ENCODE results near the gene ZNF804A.

The ZNF804A gene

DNA sequence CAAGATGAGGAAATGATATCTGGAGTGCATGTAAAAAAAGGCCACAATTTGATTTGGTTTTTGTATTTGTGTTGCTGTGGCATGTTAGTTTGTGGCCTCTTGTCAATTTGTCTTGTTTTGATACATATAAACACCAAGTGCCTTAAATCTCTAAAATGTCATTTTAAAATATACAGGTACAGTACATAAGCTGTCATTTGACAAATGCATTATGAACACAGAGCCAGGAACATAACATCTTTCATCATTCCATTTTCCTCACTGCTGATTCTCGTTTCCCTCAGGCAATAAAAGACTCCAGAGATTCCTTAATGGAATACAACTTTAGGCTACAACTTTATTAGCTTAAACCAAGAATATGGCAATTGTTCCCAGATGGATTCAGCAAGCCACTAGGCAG is 217.5 kb downstream of the ZNF804A start:
- FAIRE-seq = no peak
- DNase-seq (ENCODE audit: insufficient read length, low spot score) = no peak
- TF ChIP-seq POLR2A (IDR thresholded peaks at IDR 0.05; ENCODE audit: low read depth, low read length) = no peak
- TF ChIP-seq TAF1 (IDR thresholded peaks at IDR 0.05; ENCODE audit: low read depth, low read length) = no peak
- no peak for TF ChIP-seq PAX5 (IDR thresholded peaks at IDR 0.05; ENCODE audit: insufficient read depth, low read length, severe bottlenecking)
- TF ChIP-seq POLR2AphosphoS5 (IDR thresholded peaks at IDR 0.05; ENCODE audit: low read depth, low read length) = no peak
- TF ChIP-seq POU2F2 (IDR thresholded peaks at IDR 0.05; ENCODE audit: low read depth, low read length) = no peak
- no peak for TF ChIP-seq SPI1 (IDR thresholded peaks at IDR 0.05; ENCODE audit: low read depth, low read length)

GRCh38 chr2:184824597-184824996 is 226.3 kb downstream of the ZNF804A start:
- DNase-seq (ENCODE audit: insufficient read length, low spot score) = no peak
- FAIRE-seq = no peak
- TF ChIP-seq TAF1 (IDR thresholded peaks at IDR 0.05; ENCODE audit: low read depth, low read length) (no peak), POLR2A (IDR thresholded peaks at IDR 0.05; ENCODE audit: low read depth, low read length) (no peak), PAX5 (IDR thresholded peaks at IDR 0.05; ENCODE audit: insufficient read depth, low read length, severe bottlenecking) (no peak), POU2F2 (IDR thresholded peaks at IDR 0.05; ENCODE audit: low read depth, low read length) (no peak), POLR2AphosphoS5 (IDR thresholded peaks at IDR 0.05; ENCODE audit: low read depth, low read length) (no peak), SPI1 (IDR thresholded peaks at IDR 0.05; ENCODE audit: low read depth, low read length) (no peak)

DNA sequence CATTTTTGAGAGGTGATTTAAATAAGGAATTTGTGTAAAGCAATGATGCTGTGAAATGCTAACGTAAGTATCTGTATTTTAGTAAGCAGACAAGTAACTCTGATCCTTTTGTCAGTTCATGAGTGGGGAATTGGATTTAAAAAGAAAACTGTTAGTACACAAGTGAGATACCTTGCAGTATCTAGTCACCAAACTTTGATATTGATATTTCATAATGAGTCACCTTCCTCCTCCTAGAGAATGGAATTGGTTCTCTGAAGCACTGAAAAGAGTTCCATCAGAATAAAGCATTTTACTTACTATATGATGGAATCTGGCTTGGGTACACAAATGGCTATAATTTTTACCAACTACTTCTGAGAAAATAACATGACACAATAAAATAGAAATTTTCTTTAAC is 232.2 kb downstream of the ZNF804A start:
- FAIRE-seq = no peak
- no peak for DNase-seq (ENCODE audit: insufficient read length, low spot score)
- TF ChIP-seq POU2F2 (IDR thresholded peaks at IDR 0.05; ENCODE audit: low read depth, low read length) = no peak

DNA sequence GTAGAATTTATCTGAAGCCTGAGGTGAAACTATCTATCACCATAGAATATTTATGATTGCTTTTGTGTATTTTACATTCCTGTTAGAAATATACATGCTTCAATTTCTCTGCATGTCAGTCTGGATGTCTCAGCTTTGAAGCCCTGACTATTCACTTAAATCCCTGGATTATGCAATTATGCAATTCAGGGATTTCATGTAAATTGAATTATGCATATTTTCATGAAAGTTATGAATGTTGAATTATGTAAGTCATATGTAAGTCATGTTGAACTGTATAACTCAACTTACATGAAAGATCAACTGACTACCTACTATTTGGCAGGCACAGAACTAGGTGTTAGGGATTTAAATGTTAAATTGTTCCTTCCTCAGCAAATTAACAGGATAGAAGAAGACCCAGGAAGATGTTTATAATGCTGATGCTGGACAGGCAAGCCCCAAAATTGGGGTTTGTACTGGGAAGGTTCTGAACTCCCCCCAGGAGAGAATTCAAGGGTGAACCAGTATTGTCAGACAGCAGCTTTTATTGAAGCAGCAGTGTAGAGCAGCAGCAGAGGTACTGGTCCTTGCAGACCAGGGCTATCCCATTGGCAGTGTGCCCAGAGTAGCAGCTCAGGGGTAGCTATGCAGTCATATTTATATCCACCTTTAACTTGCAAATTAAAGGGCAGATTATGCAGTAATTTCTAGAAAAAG is 236.5 kb downstream of the ZNF804A start:
- TF ChIP-seq POU2F2 (IDR thresholded peaks at IDR 0.05; ENCODE audit: low read depth, low read length) (no peak), SPI1 (IDR thresholded peaks at IDR 0.05; ENCODE audit: low read depth, low read length) (no peak), POLR2AphosphoS5 (IDR thresholded peaks at IDR 0.05; ENCODE audit: low read depth, low read length) (no peak), TAF1 (IDR thresholded peaks at IDR 0.05; ENCODE audit: low read depth, low read length) (no peak), POLR2A (IDR thresholded peaks at IDR 0.05; ENCODE audit: low read depth, low read length) (no peak)
- FAIRE-seq (no peak), DNase-seq (ENCODE audit: insufficient read length, low spot score) (no peak)

- FAIRE-seq (no peak), DNase-seq (ENCODE audit: insufficient read length, low spot score) (no peak)
- TF ChIP-seq POLR2AphosphoS5 (IDR thresholded peaks at IDR 0.05; ENCODE audit: low read depth, low read length) = no peak
- TF ChIP-seq POU2F2 (IDR thresholded peaks at IDR 0.05; ENCODE audit: low read depth, low read length) = no peak
These were observed 237.0 kb downstream of the ZNF804A start for GRCh38 chr2:184835398-184835715.

GRCh38 chr2:184847331-184847730 is 249.0 kb downstream of the ZNF804A start:
- TF ChIP-seq POU2F2 (IDR thresholded peaks at IDR 0.05; ENCODE audit: low read depth, low read length) (no peak), POLR2A (IDR thresholded peaks at IDR 0.05; ENCODE audit: low read depth, low read length) (no peak), TAF1 (IDR thresholded peaks at IDR 0.05; ENCODE audit: low read depth, low read length) (no peak), SPI1 (IDR thresholded peaks at IDR 0.05; ENCODE audit: low read depth, low read length) (no peak), PAX5 (IDR thresholded peaks at IDR 0.05; ENCODE audit: insufficient read depth, low read length, severe bottlenecking) (no peak), POLR2AphosphoS5 (IDR thresholded peaks at IDR 0.05; ENCODE audit: low read depth, low read length) (no peak)
- no peak for DNase-seq (ENCODE audit: insufficient read length, low spot score)
- no peak for FAIRE-seq

GRCh38 chr2:184849516-184849915 is 251.2 kb downstream of the ZNF804A start:
- no peak for FAIRE-seq

DNA sequence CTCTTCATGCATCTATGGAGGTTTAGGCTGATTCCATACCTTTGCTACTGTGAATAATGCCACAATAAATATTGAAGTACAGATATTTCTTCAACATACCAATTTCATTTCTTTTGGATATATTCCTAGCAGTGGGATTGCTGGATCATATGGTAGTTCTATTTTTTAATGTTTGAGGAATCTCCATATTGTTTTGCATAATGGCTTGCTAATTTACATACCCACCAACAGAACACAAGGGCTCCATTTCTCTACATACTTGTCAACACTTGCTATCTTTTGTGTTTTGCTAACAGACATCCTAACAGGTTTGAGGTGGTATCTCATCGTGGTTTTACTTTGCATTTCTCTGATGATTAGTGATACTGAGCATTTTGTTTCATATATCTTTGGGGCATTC is 253.2 kb downstream of the ZNF804A start:
- DNase-seq (ENCODE audit: insufficient read length, low spot score) = no peak
- no peak for FAIRE-seq
- TF ChIP-seq POLR2A (IDR thresholded peaks at IDR 0.05; ENCODE audit: low read depth, low read length) (no peak), POU2F2 (IDR thresholded peaks at IDR 0.05; ENCODE audit: low read depth, low read length) (no peak), SPI1 (IDR thresholded peaks at IDR 0.05; ENCODE audit: low read depth, low read length) (no peak), POLR2AphosphoS5 (IDR thresholded peaks at IDR 0.05; ENCODE audit: low read depth, low read length) (no peak)

More at GRCh38 chr2:184849516-184849915, 251.2 kb downstream of the ZNF804A start:
- no peak for DNase-seq (ENCODE audit: insufficient read length, low spot score)
- TF ChIP-seq POLR2AphosphoS5 (IDR thresholded peaks at IDR 0.05; ENCODE audit: low read depth, low read length) (no peak), SPI1 (IDR thresholded peaks at IDR 0.05; ENCODE audit: low read depth, low read length) (no peak), TAF1 (IDR thresholded peaks at IDR 0.05; ENCODE audit: low read depth, low read length) (no peak), PAX5 (IDR thresholded peaks at IDR 0.05; ENCODE audit: insufficient read depth, low read length, severe bottlenecking) (no peak), POLR2A (IDR thresholded peaks at IDR 0.05; ENCODE audit: low read depth, low read length) (no peak), POU2F2 (IDR thresholded peaks at IDR 0.05; ENCODE audit: low read depth, low read length) (no peak)

- TF ChIP-seq POLR2A (IDR thresholded peaks at IDR 0.05; ENCODE audit: low read depth, low read length) (no peak), PAX5 (IDR thresholded peaks at IDR 0.05; ENCODE audit: insufficient read depth, low read length, severe bottlenecking) (no peak), SPI1 (IDR thresholded peaks at IDR 0.05; ENCODE audit: low read depth, low read length) (no peak), POLR2AphosphoS5 (IDR thresholded peaks at IDR 0.05; ENCODE audit: low read depth, low read length) (no peak), TAF1 (IDR thresholded peaks at IDR 0.05; ENCODE audit: low read depth, low read length) (no peak), POU2F2 (IDR thresholded peaks at IDR 0.05; ENCODE audit: low read depth, low read length) (no peak)
- DNase-seq (ENCODE audit: insufficient read length, low spot score) (no peak), FAIRE-seq (no peak)
These were observed 260.9 kb downstream of the ZNF804A start for GRCh38 chr2:184859187-184859586.

DNA sequence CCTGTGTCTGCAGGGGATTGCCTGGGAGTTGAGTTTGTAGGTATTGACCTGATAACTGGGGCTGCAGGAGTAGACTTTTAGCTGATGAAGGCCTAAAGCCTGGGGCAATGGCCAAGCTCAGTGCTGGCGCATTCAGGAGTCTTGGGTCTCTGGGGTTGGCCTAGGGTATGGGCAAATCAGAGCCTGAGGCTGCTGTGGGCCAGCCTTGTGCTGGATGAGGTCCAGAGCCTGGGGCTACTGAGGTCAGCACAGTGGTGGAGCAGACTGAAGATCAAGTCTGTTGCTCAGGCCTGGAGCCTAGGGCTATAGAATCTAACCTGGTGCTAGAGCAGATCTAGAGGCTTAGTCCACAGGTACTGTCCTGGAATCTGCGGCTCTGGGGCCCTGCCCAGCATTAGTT is 262.4 kb downstream of the ZNF804A start:
- DNase-seq (ENCODE audit: insufficient read length, low spot score) = no peak
- no peak for TF ChIP-seq POLR2AphosphoS5 (IDR thresholded peaks at IDR 0.05; ENCODE audit: low read depth, low read length)
- no peak for FAIRE-seq

DNA sequence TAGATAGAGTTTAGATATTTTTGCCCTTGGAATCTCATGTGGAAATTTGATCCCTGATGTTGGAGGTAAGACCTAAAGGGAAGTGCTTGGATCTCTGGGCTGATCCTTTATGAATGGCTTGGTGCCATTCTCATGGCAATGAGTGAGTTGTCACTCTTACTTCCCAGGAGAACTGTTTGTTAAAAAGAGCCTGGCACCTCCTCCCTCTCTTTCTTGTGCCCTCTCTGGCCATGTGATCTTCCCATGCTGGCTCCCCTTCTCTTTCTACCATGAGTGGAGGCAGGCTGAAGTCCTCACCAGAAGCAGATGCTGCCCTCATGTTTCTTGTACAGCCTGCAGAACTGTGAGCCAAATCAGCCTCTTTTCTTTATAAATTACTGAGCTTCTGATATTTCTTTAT is 276.9 kb downstream of the ZNF804A start:
- FAIRE-seq = no peak
- no peak for DNase-seq (ENCODE audit: insufficient read length, low spot score)

More for the DNA sequence above, 276.9 kb downstream of the ZNF804A start:
- TF ChIP-seq TAF1 (IDR thresholded peaks at IDR 0.05; ENCODE audit: low read depth, low read length) (no peak), SPI1 (IDR thresholded peaks at IDR 0.05; ENCODE audit: low read depth, low read length) (no peak), POLR2A (IDR thresholded peaks at IDR 0.05; ENCODE audit: low read depth, low read length) (no peak), POLR2AphosphoS5 (IDR thresholded peaks at IDR 0.05; ENCODE audit: low read depth, low read length) (no peak), POU2F2 (IDR thresholded peaks at IDR 0.05; ENCODE audit: low read depth, low read length) (no peak), PAX5 (IDR thresholded peaks at IDR 0.05; ENCODE audit: insufficient read depth, low read length, severe bottlenecking) (no peak)

Measured in GM12891 (cell line).